Stimulated activated CD8-positive, alpha-beta memory T cell treated with anti-CD3 and anti-CD28 coated beads, Interleukin-7, amount 100 ng/mL, for 24 hours (primary cell): ENCODE measurements around the gene MYO1C.
"Not testable (repeated sequence)": the region's sequence is repeated elsewhere in the genome, so short reads cannot be mapped to it uniquely, and the experiment has no call there.

ENCODE experiments used
- DNase-seq: peaks from one replicate; pipeline ENCODE4 v3.0.0-alpha.2; 2020; ENCODE audit warnings: low read depth

The MYO1C gene

DNA sequence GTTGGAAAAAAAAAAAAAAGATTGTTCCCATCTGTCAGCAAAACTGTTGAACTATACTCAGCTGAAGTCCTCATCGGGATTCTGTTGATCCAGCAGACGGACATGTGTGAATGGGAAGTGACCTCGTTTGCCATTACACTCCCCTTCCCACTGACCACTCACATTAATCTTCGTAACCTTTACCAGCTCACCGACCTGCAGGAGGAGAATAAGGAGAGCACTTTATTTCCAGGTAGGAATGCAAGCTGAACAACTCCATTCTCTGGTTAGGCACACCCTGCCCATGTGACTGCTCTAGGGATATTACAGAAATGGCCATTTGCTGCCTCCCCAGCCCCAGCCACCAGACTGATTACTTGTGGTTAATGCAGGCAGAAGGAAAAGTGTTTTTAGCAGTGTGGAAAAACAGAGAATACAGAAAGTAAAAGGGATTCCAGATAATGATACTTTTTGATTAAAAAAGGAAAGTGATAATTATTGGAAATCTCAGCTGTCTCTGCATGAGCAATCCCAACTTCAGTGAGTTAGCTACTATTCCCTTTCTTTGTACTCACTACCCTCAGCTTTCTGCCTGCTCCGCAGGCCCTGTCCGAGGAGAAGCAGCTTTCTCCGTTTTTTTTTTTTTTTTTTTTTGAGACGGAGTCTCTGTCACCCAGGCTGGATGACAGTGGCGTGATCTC, 68.9 kb downstream of the MYO1C start:
- DNase-seq: no peak

DNA sequence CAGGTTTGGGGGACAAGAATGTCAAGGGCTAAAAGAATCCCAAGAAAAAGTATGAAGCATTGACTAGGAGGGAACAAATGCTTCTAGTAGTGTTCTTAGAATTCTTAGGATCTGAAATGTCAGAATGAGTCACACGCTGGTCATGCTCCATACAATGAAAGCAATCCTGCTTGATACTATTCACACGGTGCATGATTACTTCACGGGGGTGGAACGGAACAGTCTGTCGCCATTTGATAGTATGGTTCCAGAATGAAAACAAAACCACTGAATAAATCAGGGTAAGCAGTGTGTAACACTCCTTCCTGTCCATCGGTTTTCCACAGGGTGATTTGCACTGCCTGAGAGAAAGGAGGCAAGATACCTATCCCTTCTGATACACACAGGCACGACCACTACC, 69.6 kb downstream of the MYO1C start:
- no peak for DNase-seq

DNA sequence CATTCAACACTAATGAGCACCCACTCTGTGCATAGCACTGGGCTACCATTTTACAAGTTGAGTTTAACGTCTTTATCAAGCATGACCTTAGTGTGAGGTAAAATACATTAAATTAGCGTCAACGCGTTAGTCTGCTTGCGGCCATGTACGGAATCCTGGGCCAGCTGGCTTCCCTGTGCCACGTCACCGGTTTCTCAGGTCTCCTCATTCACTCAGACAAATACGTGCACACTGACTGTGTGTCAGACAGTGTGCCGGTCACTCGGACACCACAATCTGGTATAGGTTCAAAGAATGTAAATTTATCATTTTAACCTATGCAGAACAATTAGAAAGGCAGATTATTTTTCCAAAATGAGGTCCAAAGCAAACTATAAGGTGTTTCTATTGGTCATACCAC, 71.0 kb downstream of the MYO1C start:
- no peak for DNase-seq

DNA sequence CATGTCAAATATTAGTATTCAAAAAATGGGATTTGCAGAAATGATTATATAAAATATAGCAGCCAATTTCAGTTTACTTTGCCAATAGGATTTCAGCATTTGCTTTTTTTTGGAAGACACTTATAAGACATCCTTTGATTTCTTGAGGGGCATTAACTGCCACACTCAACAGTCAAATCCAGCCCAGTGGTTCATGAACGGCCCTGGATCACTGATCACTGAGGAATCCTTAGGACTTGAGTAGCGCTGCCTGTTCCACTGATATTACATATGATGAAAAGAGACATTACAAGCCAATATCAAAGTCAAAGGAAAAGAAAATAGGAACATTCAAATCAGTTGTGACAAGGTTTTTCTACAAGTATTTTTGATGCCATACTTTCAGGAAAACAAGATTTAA, 71.5 kb downstream of the MYO1C start:
- no peak for DNase-seq

DNA sequence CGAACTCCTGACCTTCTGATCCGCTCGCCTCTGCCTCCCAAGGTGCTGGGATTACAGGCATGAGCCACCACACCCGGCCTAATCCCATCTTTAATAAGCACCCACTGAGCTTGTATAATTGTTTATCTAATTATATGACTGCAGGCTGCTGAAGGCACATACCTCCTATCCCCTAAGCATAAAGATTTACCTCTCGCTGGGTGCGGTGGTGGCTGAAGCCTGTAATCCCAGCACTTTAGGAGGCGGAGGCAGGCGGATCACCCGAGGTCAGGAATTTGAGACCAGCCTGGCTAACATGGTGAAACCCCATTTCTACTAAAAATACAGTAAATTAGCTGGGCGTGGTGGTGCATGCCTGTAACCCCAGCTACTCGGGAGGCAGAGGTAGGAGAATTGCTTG, 72.3 kb downstream of the MYO1C start:
- no peak for DNase-seq

DNA sequence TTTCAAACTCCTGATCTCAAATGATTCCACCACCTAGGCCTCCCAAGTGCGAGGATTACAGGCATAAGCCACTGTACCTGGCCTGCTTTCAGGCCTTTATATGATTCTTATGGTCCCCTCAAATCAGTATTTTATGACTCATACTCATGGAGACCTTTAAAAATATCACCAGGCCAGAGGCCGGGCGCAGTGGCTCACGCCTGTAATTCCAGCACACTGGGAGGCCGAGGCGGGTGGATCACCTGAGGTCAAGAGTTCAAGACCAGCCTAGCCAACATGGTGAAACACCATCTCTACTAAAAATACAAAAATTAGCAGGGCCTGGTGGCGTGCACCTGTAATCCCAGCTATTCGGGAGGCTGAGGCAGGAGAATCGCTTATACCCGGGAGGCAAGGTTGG, 74.0 kb downstream of the MYO1C start:
- DNase-seq: not testable (repeated sequence)

DNA sequence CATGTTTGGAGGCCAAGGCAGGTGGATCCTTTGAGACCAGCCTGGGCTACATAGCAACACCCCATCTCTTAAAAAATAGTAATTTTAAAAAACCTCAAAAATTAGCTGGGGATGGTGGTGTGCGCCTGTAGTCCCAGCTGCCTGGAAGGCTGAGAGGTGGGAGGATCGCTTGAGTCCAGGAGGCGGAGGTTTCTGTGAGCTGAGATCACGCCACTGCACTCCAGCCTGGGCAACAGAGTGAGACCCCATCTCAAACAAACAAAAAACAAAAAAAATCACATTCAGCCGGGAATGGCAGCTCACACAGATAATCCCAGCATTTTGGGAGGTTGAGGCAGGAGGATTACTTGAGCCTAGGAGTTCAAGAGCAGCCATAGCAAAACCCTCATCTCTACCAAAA, 76.1 kb downstream of the MYO1C start:
- DNase-seq: no peak

DNA sequence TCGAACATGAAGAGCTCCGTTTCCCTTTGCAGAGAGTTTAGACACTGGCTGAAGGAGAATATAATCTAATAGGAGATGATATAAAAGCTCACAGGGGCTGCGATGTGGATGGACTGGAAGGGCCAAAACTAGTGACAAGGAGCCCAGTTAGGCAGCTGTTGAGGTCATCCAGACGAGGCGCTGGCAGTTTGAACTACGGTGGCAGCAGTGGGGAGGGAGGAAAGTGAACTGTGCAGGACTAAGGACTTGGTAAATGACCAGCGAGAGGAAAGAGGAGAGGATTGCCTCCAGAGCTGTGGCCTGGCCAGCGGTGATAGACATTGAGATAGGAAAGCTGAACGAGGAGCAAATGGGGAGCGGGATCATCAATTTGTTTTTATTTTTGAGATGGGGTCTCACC, 77.9 kb downstream of the MYO1C start:
- no peak for DNase-seq
